Dendritic cell treated with granulocyte-macrophage colony-stimulating factor and Interleukin-4, amounts not matched to agents 40 ng/mL and 50 ng/mL, for 4 days (primary cell): ENCODE results near the gene CCL20.

ENCODE experiments used
- H3K27ac Mint-ChIP-seq: one replicate; pipeline ENCODE4 v1.8.0; 2022; ENCODE audit warnings: mild to moderate bottlenecking, mixed read lengths
- H3K27me3 Mint-ChIP-seq: one replicate; pipeline ENCODE4 v1.8.0; 2022; ENCODE audit warnings: mild to moderate bottlenecking, mixed read lengths
- H3K36me3 Mint-ChIP-seq: one replicate; pipeline ENCODE4 v1.8.0; 2022; ENCODE audit warnings: low read depth, mixed read lengths
- H3K4me1 Mint-ChIP-seq: one replicate; pipeline ENCODE4 v1.8.0; 2022; ENCODE audit warnings: low read depth, mixed read lengths
- H3K4me3 Mint-ChIP-seq: one replicate; pipeline ENCODE4 v1.8.0; 2022; ENCODE audit warnings: mild to moderate bottlenecking, moderate library complexity, mixed read lengths
- H3K9me3 Mint-ChIP-seq: one replicate; pipeline ENCODE4 v1.8.0; 2022; ENCODE audit warnings: mixed read lengths
- intact Hi-C: fragments of 100-400 bp; cut with micrococcal nuclease; formaldehyde crosslinking; loops from one replicate; pipeline ENCODE4 v1.15.0; 2022

The CCL20 gene

GRCh38 chr2:227862227-227862740 lies 48.6 kb downstream of the CCL20 start:
- Mint-ChIP-seq H3K4me3 (no peak overlapping the region), H3K4me1 (no peaks in the 10 kb centered on the region), H3K9me3 (no peaks in the 10 kb centered on the region), H3K27ac (no peak overlapping the region), H3K27me3 (peaks cover 11% of the 10 kb centered on the region), H3K36me3 (no peaks in the 10 kb centered on the region)
- intact Hi-C loops, result loop anchor here (1.0 kb wide), 2 partner anchors 88 to 204 kb away; no protein-coding TSS in a partner anchor

DNA sequence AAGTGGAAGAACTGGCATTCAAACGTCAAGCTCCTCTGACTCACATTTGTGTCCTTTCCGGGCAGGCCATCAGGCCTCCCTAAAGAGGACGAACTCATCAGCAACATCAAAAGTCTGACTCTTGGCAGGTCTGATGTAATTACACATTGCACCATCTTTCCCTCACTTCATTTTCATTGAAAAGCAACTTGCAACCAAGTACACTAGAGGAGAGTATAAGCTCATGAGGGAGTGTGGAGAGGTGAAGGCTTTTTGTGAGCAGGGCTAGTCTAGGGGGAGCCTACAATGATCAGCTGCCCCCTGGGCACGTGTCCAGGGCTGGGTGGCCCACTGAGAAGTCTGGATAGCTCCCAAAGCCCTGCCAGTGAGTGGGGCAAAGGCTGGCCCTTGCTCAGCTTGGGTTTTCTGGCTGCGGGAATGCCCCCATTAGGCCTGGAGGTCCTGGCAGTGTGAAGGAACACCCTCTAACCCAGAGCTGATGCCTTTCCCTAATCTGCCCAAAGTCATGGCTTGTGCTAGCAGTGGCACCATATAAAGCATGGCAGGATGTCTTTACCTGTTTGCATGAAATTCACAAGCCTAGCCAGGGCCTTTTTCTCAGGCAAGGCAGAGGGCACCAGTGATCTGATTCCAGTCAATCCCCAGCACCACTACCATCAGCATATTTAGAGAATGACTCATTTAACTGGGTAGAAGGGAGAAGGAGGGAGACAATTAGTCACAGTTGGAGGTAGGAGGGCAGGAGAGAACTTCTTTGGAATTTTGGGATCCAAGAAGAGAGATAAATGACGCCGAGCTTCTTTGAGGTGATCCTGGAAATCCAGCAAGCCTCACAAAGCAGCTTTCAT lies 49.3 kb downstream of the CCL20 start:
- no peak overlapping the region for H3K4me3 Mint-ChIP-seq
- no peak overlapping the region for H3K27ac Mint-ChIP-seq
- peaks cover 14% of the 10 kb centered on the region for H3K27me3 Mint-ChIP-seq
- H3K4me1 Mint-ChIP-seq, result no peaks in the 10 kb centered on the region
- intact Hi-C loops, result loop anchor here (1.0 kb wide), 2 partner anchors 89 to 205 kb away; no protein-coding TSS in a partner anchor
- no peaks in the 10 kb centered on the region for H3K36me3 Mint-ChIP-seq
- no peaks in the 10 kb centered on the region for H3K9me3 Mint-ChIP-seq

DNA sequence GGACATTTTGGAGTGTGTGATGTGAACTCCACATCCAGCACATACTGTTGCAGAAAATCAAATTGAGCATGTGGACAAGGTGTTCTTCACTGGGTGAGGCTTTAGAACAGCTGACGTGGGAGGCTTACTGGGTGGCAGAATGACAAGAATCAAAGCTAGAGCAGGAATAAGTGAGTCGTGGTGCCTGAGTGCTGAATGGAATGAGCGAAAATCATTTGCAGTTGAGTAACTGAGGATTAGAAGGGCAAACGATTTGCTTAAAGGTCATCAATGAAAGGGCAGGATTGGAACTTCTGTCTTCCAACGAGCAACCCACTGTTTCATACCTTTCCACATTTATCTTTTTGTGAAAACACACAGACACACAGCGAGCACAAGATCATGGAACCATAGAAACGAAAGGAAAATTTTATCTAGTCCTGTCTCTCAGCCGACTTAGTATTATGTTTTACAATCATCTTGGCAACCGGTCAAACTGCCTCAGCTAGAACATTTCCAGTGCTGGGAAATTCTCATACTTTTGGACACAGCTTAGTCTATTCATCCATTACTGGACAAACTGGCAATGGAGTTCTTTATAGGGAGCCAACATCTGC lies 50.6 kb downstream of the CCL20 start:
- H3K4me1 Mint-ChIP-seq, result no peaks in the 10 kb centered on the region
- no peaks in the 10 kb centered on the region for H3K9me3 Mint-ChIP-seq
- no peak overlapping the region for H3K27ac Mint-ChIP-seq
- peaks cover 16% of the 10 kb centered on the region for H3K27me3 Mint-ChIP-seq
- intact Hi-C loops, result no loop called here
- H3K36me3 Mint-ChIP-seq, result no peaks in the 10 kb centered on the region
- H3K4me3 Mint-ChIP-seq, result no peak overlapping the region

DNA sequence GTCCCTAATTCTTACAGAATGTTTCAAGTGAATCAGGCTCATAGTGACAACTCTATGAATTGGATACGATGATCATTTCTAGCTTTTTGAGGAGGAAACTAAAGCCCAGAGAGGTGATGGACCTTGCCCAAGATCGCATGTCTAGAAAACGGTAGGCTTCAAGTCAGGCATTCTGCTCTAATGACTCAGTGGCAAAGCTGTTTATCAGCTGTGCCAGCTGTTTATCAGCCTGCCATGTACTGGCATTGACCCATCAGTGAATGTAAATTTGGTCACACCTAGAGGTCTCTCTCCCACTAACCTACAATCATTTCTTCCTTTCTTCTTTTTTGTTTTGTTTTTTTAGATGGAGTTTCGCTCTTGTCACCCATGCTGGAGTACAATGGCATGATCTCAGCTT lies 51.6 kb downstream of the CCL20 start:
- H3K4me1 Mint-ChIP-seq, result no peaks in the 10 kb centered on the region
- H3K36me3 Mint-ChIP-seq, result no peaks in the 10 kb centered on the region
- no peak overlapping the region for H3K27ac Mint-ChIP-seq
- H3K27me3 Mint-ChIP-seq, result peaks cover 21% of the 10 kb centered on the region
- H3K4me3 Mint-ChIP-seq, result no peak overlapping the region
- H3K9me3 Mint-ChIP-seq, result no peaks in the 10 kb centered on the region
- intact Hi-C loops, result no loop called here
